Keratinocyte (primary cell): Measurements from ENCODE around the gene NGFR.

ENCODE experiments used
- EZH2 ChIP-seq: IDR thresholded peaks from one replicate; pipeline ENCODE4 v1.6.1; 2012; ENCODE audit warnings: inconsistent platforms, mild to moderate bottlenecking, low read length, moderate library complexity
- TF ChIP-seq, protein P1 (sequence below), 3 experiments: IDR thresholded peaks in 1 of 3; conservative IDR thresholded peaks in 1 of 3; optimal IDR thresholded peaks in 1 of 3; 2 replicates in 2 of 3; 3 replicates in 1 of 3; pipeline versions ENCODE3 to v1.5.1; 2011; ENCODE audit warnings: low read length in 3 of 3, mild to moderate bottlenecking in 3 of 3, moderate library complexity in 2 of 3, control low read depth in 1 of 3, inconsistent platforms in 1 of 3; ENCODE audit not compliant: insufficient read depth in 2 of 3; ENCODE audit errors: extremely low read depth in 1 of 3

DNA sequence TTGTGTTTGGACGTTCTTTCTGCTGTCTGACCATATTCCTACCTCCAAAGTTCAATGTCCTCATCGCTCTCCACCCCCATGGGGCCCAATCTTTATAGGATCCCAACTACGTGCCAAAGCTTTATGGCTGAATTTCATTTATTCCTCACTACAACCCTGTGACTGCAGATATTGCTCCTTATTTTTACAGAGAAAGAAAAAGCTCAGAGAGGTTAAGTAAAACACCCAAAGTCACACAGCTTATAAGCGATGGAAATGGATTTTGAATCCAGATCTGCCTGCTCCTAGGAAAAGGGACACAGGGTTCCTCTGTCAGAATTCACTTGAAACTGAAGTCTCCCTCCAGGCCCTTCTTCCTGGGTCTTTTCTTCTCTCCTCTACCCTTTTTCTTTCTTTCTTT, 9.3 kb downstream of the NGFR start:
- TF ChIP-seq, protein P1, sequence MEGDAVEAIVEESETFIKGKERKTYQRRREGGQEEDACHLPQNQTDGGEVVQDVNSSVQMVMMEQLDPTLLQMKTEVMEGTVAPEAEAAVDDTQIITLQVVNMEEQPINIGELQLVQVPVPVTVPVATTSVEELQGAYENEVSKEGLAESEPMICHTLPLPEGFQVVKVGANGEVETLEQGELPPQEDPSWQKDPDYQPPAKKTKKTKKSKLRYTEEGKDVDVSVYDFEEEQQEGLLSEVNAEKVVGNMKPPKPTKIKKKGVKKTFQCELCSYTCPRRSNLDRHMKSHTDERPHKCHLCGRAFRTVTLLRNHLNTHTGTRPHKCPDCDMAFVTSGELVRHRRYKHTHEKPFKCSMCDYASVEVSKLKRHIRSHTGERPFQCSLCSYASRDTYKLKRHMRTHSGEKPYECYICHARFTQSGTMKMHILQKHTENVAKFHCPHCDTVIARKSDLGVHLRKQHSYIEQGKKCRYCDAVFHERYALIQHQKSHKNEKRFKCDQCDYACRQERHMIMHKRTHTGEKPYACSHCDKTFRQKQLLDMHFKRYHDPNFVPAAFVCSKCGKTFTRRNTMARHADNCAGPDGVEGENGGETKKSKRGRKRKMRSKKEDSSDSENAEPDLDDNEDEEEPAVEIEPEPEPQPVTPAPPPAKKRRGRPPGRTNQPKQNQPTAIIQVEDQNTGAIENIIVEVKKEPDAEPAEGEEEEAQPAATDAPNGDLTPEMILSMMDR (optimal IDR thresholded peaks at IDR 0.05 in 1 of 3, IDR thresholded peaks at IDR 0.05 in 1 of 3, conservative IDR thresholded peaks at IDR 0.05 in 1 of 3; ENCODE audit: extremely low read depth in 1 of 3, insufficient read depth in 2 of 3, low read length in 3 of 3), result no peak
- no peak for TF ChIP-seq EZH2
